GM12874 (cell line): ENCODE measurements around the gene PABPN1.

Experiments
- TF ChIP-seq, protein P1 (sequence below): IDR thresholded peaks from 2 replicates; pipeline ENCODE4 v1.5.1; 2011; ENCODE audit warnings: low read depth, mild to moderate bottlenecking, control low read depth, low read length, moderate library complexity; ENCODE audit not compliant: insufficient read depth

The PABPN1 gene

DNA sequence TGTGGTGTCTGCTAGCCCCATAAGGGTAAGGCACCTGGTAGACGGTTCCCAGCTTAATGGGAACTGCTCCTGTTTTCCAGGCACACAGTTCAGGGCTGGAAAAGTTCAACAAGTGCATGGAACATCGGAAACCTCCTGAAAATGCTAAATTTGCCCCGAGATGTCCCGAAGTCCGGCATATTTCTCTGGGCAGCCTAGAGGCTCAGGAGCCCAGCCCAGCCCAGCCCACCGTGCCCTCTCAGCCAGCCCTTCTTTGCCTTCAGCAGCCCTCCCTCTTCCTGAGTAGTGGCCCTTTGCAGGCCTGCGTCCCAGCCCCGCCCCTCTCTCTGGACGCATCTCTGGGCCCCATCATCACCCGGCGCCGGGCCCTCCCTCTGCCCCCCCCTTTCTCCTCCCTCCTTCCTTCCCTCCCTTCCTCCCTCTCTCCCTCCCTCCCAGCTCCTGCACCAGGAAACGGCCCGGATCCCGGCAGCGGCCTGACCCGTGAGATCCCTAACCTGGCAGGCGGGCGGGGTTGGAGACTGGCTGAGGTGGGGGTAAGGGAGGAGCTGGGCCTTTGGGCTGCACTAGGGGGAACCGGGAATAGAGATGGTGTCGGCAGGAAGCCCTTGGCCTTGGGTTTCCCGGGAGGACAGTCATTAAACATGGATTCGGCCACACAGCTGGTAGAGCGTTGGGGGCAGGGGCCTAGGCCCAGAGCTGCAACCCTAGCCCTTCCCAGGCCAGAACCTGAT, 14.7 kb upstream of the PABPN1 start, which contains the start of gene BCL2L2:
TSS of gene BCL2L2 (plus strand) at position 422 of the 734 bp plus-strand sequence. CDS start 935 bp downstream, outside the sequence.
- TF ChIP-seq, protein P1, sequence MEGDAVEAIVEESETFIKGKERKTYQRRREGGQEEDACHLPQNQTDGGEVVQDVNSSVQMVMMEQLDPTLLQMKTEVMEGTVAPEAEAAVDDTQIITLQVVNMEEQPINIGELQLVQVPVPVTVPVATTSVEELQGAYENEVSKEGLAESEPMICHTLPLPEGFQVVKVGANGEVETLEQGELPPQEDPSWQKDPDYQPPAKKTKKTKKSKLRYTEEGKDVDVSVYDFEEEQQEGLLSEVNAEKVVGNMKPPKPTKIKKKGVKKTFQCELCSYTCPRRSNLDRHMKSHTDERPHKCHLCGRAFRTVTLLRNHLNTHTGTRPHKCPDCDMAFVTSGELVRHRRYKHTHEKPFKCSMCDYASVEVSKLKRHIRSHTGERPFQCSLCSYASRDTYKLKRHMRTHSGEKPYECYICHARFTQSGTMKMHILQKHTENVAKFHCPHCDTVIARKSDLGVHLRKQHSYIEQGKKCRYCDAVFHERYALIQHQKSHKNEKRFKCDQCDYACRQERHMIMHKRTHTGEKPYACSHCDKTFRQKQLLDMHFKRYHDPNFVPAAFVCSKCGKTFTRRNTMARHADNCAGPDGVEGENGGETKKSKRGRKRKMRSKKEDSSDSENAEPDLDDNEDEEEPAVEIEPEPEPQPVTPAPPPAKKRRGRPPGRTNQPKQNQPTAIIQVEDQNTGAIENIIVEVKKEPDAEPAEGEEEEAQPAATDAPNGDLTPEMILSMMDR, result no peak

DNA sequence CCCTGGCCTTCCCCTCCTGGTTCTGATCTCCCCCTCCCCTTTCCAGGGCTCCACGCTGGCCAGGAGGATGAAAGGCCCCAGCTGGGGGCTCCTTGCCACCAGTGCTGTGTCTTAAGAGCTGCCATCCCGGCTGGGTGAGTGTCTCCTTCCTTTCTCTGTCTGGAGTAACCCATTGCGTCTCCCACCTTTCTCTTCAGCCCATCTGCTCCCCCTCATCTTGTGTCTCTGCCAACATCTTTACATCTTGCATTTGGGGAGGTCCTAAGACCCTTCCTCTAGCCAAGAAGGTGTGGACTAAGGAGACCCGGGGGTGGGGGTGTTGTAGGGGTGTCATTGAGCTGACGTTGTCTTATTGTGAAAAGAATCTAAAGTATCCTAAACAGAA, 14.1 kb upstream of the PABPN1 start:
- TF ChIP-seq, protein P1, result no peak

DNA sequence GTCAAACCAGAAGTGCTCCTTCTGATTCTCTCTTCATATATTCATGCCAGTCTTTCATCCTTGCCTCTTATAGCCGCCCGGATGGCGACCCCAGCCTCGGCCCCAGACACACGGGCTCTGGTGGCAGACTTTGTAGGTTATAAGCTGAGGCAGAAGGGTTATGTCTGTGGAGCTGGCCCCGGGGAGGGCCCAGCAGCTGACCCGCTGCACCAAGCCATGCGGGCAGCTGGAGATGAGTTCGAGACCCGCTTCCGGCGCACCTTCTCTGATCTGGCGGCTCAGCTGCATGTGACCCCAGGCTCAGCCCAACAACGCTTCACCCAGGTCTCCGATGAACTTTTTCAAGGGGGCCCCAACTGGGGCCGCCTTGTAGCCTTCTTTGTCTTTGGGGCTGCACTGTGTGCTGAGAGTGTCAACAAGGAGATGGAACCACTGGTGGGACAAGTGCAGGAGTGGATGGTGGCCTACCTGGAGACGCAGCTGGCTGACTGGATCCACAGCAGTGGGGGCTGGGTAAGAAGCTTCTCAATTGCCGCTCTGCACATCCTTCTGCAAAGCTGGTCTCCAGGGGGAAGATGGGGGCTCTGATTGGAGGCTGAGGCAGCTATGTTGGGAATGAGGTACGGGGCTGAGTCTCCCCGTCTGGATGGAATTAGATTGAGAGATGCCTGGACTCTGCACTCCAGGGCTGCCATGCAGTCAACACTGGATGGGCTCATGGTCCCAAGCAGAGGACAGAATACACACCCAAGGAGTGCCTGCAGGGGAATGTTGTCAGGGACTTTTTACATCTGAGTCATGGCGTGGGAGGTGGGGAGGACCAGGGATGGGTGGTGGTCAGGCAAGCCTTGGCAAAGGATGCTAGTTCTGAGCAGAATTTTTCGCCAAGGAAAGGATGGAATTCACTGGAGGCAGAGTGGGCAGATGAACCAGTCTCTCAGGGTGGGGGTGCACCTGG, 13.3 kb upstream of the PABPN1 start:
- TF ChIP-seq, protein P1, result no peak

DNA sequence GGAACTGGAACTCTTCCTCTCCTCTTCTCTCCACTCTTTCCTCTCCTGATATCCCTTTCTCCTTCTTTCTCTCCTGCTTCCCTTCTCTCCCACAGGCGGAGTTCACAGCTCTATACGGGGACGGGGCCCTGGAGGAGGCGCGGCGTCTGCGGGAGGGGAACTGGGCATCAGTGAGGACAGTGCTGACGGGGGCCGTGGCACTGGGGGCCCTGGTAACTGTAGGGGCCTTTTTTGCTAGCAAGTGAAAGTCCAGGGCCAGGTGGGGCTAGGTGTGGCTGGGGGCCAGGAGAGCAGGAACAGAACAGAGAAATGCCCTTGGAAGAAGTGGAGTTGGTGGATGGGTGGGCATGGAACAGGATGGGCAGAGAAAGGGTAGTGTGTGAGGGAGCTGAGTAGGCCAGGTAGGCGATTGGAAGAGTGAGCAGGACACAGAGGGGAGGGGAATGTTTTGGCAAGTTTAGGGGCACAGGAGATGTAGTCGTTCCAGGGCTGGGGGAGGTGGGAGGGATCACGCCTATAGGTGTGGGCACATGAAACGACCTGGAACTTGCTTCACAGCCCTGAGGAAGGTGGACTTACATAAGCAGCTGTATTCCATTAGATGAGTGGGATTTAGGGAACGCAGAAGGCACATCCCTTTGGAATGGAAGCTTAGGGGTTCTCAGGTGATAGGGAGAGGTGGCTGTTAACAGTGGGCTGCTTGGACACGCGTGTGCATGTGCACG, 12.4 kb upstream of the PABPN1 start:
- TF ChIP-seq, protein P1, result no peak

DNA sequence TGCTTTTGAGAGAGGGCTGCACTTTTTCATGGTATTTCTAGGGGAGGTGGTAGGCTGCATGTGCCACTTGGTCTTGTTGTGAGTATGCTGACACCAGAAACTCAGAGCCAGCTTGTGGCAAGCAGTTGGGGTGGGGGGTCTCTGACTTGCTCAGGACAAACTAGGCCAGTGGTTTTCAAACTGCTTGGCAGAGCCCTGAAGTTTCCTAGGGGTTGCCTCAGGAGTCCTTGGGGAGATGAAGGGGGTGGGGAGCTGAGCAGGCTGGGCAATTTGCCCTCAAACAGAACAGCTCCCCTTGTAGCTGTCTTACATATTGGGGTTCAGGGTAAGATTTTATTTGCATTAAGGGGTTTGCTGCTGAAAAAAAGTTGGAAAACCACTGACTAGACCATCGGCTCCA, 10.7 kb upstream of the PABPN1 start:
- TF ChIP-seq, protein P1, result no peak

DNA sequence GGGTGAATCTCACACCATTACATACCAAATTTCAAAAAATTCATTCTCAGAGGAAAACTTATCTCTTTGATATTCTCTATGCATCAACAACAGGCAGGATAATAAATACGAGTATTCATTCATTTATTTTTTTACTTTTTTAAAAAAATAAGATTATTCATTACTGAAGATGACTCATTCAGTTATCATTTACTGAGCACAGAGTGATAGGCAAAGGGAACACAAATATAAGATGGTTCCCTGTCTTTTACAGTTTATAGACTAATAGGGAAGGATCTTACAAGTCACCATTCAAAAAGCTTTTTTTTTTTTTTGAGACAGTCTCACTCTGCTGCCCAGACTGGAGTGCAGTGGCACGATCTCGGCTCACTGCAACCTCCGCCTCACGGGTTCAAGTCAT, 5.0 kb upstream of the PABPN1 start:
- TF ChIP-seq, protein P1, result no peak
